Pancreas (tissue), 10 donors: Measurements from ENCODE around the gene SLC24A4. TPM values are rescaled to one million over a fixed set of nuclear protein-coding genes. Genes with fewer than 3 reads are reported as not detected.

Experiments
- ATAC-seq, 4 donors: fragments of 200-7000 bp; cut with Tn5 transposase; one replicate each; pipeline versions ENCODE4 v1.8.0 to v1.9.1; 2020; ENCODE audit warnings: mild to moderate bottlenecking in 4 of 4, moderate library complexity in 4 of 4
- DNase-seq, 6 donors: peaks; one replicate each; pipeline ENCODE4 v3.0.0-alpha.2; 2020
- FAIRE-seq: peaks from 2 replicates; lab custom pipeline; 2012; peaks lifted over from hg19 to GRCh38; lab: Jason Lieb, UNC
- H3K27ac ChIP-seq, 4 donors: fragments of 200-600 bp; sonication (generic); 1 replicate in 3 of 4; 2 replicates in 1 of 4; pipeline versions ENCODE4 v1.5.0 to v1.8.0; 2020
- H3K27me3 ChIP-seq, 4 donors: fragments of 200-600 bp; one replicate each; pipeline ENCODE4 v1.8.0; 2021
- H3K36me3 ChIP-seq, 3 donors: fragments of 200-600 bp; sonication (generic) in 1 of 3; one replicate each; pipeline versions ENCODE4 v1.5.0 to v1.8.0; 2020 to 2021
- H3K4me1 ChIP-seq, 3 donors: fragments of 200-600 bp; one replicate each; pipeline ENCODE4 v1.8.0; 2021
- H3K4me3 ChIP-seq, 4 donors: fragments of 200-600 bp; sonication (generic) in 2 of 4; one replicate each; pipeline versions ENCODE4 v1.5.0 to v1.8.0; 2020 to 2021
- H3K9me3 ChIP-seq, 4 donors: fragments of 200-600 bp; one replicate each; pipeline ENCODE4 v1.8.0; 2021
- CTCF ChIP-seq, 4 donors: fragments of 200-600 bp; sonication (generic) in 3 of 4; IDR thresholded peaks; one replicate each; pipeline versions ENCODE4 v1.5.0 to v1.8.0; 2021; ENCODE audit warnings: antibody characterized with exemption in 4 of 4
- WGBS, 2 donors: extraction: QIAGEN DNeasy Blood & Tissue Kit; methylation state at CpG; one replicate each; pipeline ENCODE4 v1.1.7; 2013; 5-methylcytosine and 5-hydroxymethylcytosine counted together
- intact Hi-C, 3 donors: fragments of 100-400 bp; cut with DNase I; formaldehyde crosslinking; loops; one replicate each; pipeline versions ENCODE4 v1.11.1 to v1.14.2; 2022
- polyA plus RNA-seq, 2 donors: library from polyadenylated mRNA; stranded (reverse); fragments of 200-250 nt; gene quantifications; one replicate each; pipeline ENCODE4 v1.2.3, GENCODE V29; 2013
- total RNA-seq, 6 donors: library from RNA; stranded (reverse); fragmentation: NEBNext Ultra II Directional in 4 of 6; extraction: Animal tissue kit (Norgen Biotek cat#: 25700) in 4 of 6; gene quantifications; one replicate each; pipeline versions ENCODE4 v1.2.1 to v1.2.4, GENCODE V29; 2021 to 2023
- donor health status: healthy with polysubstance abuse.
- donor health status: DM: no; HTN: no; CAD: no; lungs with moderate emphysema.
- donor health status: DM: no; HTN: no; CAD: no.
- donor health status: control.
- donor health status: control.
- donor health status: Bipolar disorder and iron deficiency.
- donor health status: DM: yes; HTN: yes; CAD: no.
- donor health status: DM: no; HTN: no; CAD: no.
- donor health status: DM: no; HTN: no; CAD: no.
- donor health status: DM: yes; HTN: yes; CAD: no.

Gene SLC24A4
- total and polyA plus RNA-seq, 8 donors: 0.04 to 0.14 (median 0.07) TPM

- no peak for TF ChIP-seq CTCF (IDR thresholded peaks at IDR 0.05)
- ATAC-seq (no peak), DNase-seq (no peak), FAIRE-seq (no peak)
- Histone ChIP-seq H3K4me3 (no peak overlapping the region), H3K27ac (no peak overlapping the region), H3K4me1 (no peaks in the 10 kb centered on the region), H3K36me3 (no peaks in the 10 kb centered on the region), H3K27me3 (peaks cover 0 to 3% (median 0%) of the 10 kb centered on the region in 4 donors), H3K9me3 (no peaks in the 10 kb centered on the region)
- intact Hi-C loops: no loop called here
- 43 to 53% methylated on average over 4 of the region's 4 CpGs for WGBS, 2 donors
Measured at GRCh38 chr14:92426237-92426636, 103.3 kb downstream of the SLC24A4 start.

GRCh38 chr14:92427096-92427495 lies 104.1 kb downstream of the SLC24A4 start:
- H3K27ac ChIP-seq: no peak overlapping the region
- 54 to 65% methylated on average over 3 of the region's 3 CpGs for WGBS, 2 donors
- intact Hi-C loops: no loop called here

GRCh38 chr14:92430686-92431085 lies 107.7 kb downstream of the SLC24A4 start:
- FAIRE-seq: no peak
- no peak for DNase-seq
- Histone ChIP-seq H3K4me3 (no peak overlapping the region), H3K27ac (no peak overlapping the region), H3K4me1 (no peaks in the 10 kb centered on the region), H3K36me3 (no peaks in the 10 kb centered on the region), H3K27me3 (no peaks in the 10 kb centered on the region), H3K9me3 (no peaks in the 10 kb centered on the region)
- TF ChIP-seq CTCF (IDR thresholded peaks at IDR 0.05): no peak
- no peak for ATAC-seq
- 32 to 34% methylated on average over 3 of the region's 3 CpGs for WGBS, 2 donors
- intact Hi-C loops: no loop called here

More at GRCh38 chr14:92427096-92427495, 104.1 kb downstream of the SLC24A4 start:
- FAIRE-seq: no peak
- H3K9me3 ChIP-seq: no peaks in the 10 kb centered on the region
- no peak overlapping the region for H3K4me3 ChIP-seq
- no peak for TF ChIP-seq CTCF (IDR thresholded peaks at IDR 0.05)
- H3K27me3 ChIP-seq: no peaks in the 10 kb centered on the region
- no peak for ATAC-seq
- H3K4me1 ChIP-seq: no peaks in the 10 kb centered on the region
- no peak for DNase-seq
- H3K36me3 ChIP-seq: no peaks in the 10 kb centered on the region

GRCh38 chr14:92431199-92431725 lies 108.3 kb downstream of the SLC24A4 start:
- no peak for TF ChIP-seq CTCF (IDR thresholded peaks at IDR 0.05)
- 51 to 55% methylated on average over 11 of the region's 11 CpGs for WGBS, 2 donors
- H3K27me3 ChIP-seq: no peaks in the 10 kb centered on the region
- no peak for DNase-seq
- ATAC-seq: no peak
- no peaks in the 10 kb centered on the region for H3K9me3 ChIP-seq
- H3K27ac ChIP-seq: no peak overlapping the region
- H3K36me3 ChIP-seq: no peaks in the 10 kb centered on the region
- no peak for FAIRE-seq
- H3K4me1 ChIP-seq: no peaks in the 10 kb centered on the region
- H3K4me3 ChIP-seq: no peak overlapping the region
- intact Hi-C loops: no loop called here

GRCh38 chr14:92433407-92433806 lies 110.4 kb downstream of the SLC24A4 start:
- no peak overlapping the region for H3K4me3 ChIP-seq
- no peak for TF ChIP-seq CTCF (IDR thresholded peaks at IDR 0.05)
- intact Hi-C loops: no loop called here
- DNase-seq (no peak), FAIRE-seq (no peak), ATAC-seq (no peak)
- no peaks in the 10 kb centered on the region for H3K27me3 ChIP-seq
- H3K4me1 ChIP-seq: no peaks in the 10 kb centered on the region
- H3K9me3 ChIP-seq: no peaks in the 10 kb centered on the region
- no peaks in the 10 kb centered on the region for H3K36me3 ChIP-seq
- H3K27ac ChIP-seq: no peak overlapping the region
- 81 to 100% methylated on average over 2 of the region's 2 CpGs for WGBS, 2 donors
